DND-41 (cell line): ENCODE measurements around the gene TIPARP.

Experiments used
- ATAC-seq: fragments of 200-7000 bp; cut with Tn5 transposase; 3 replicates; pipeline ENCODE4 v1.9.1; 2021; ENCODE audit warnings: low read depth; ENCODE audit not compliant: insufficient read depth
- DNase-seq: peaks from one replicate; pipeline ENCODE4 v3.0.0-alpha.2; 2020
- H2AFZ ChIP-seq: 2 replicates; pipeline ENCODE4 v1.6.0; 2012; ENCODE audit warnings: low read depth, low read length
- H3K27ac ChIP-seq: 2 replicates; pipeline ENCODE4 v1.5.1; 2012; ENCODE audit warnings: low read length, inconsistent platforms
- H3K27me3 ChIP-seq: fragments of 200-600 bp; sonication (generic); 2 replicates; pipeline ENCODE4 v1.6.0; 2012; ENCODE audit warnings: low read length, mild to moderate bottlenecking, inconsistent platforms; ENCODE audit not compliant: insufficient read depth, poor library complexity
- H3K36me3 ChIP-seq: 2 replicates; pipeline ENCODE4 v1.5.1; 2012; ENCODE audit warnings: low read length, inconsistent platforms; ENCODE audit not compliant: insufficient read depth
- H3K4me1 ChIP-seq: 2 replicates; pipeline ENCODE4 v1.5.1; 2012; ENCODE audit warnings: mild to moderate bottlenecking, low read length; ENCODE audit not compliant: insufficient read depth
- H3K4me2 ChIP-seq: 2 replicates; pipeline ENCODE4 v1.6.0; 2012; ENCODE audit warnings: mild to moderate bottlenecking, moderate library complexity, low read length, inconsistent platforms; ENCODE audit not compliant: insufficient read depth
- H3K4me3 ChIP-seq, 2 experiments: fragments of 200-600 bp in 1 of 2; shearing (Covaris generic) in 1 of 2; 2 replicates each; pipeline ENCODE4 v1.5.1; 2012 to 2016; ENCODE audit warnings: inconsistent platforms in 2 of 2, low read length in 2 of 2, mild to moderate bottlenecking in 2 of 2, low read depth in 1 of 2, moderate library complexity in 1 of 2
- H3K79me2 ChIP-seq: 2 replicates; pipeline ENCODE4 v1.6.0; 2012; ENCODE audit warnings: low read length, inconsistent platforms; ENCODE audit not compliant: insufficient read depth
- H3K9ac ChIP-seq: 2 replicates; pipeline ENCODE4 v1.6.0; 2012; ENCODE audit warnings: low read depth, mild to moderate bottlenecking, inconsistent platforms, low read length, moderate library complexity
- H3K9me3 ChIP-seq: 2 replicates; pipeline ENCODE4 v1.5.1; 2012; ENCODE audit warnings: low read length, moderate library complexity, mild to moderate bottlenecking, inconsistent platforms; ENCODE audit not compliant: insufficient read depth, severe bottlenecking
- H4K20me1 ChIP-seq: 2 replicates; pipeline ENCODE4 v1.6.0; 2012; ENCODE audit warnings: low read length; ENCODE audit not compliant: insufficient read depth
- EZH2 ChIP-seq: IDR thresholded peaks from 3 replicates; pipeline ENCODE4 v1.6.1; 2012; ENCODE audit warnings: borderline replicate concordance, low read depth, mild to moderate bottlenecking, moderate library complexity, low read length, inconsistent platforms; ENCODE audit not compliant: severe bottlenecking
- TF ChIP-seq, protein P1 (sequence below): IDR thresholded peaks from 2 replicates; pipeline ENCODE4 v1.5.1; 2012; ENCODE audit warnings: borderline replicate concordance, low read length, moderate library complexity, mild to moderate bottlenecking; ENCODE audit not compliant: poor library complexity, severe bottlenecking; ENCODE audit errors: extremely low read depth

The TIPARP gene

GRCh38 chr3:156670077-156670476, 4.3 kb upstream of the TIPARP start:
- H3K79me2 ChIP-seq: peaks cover 6% of the 10 kb centered on the region; the same call in 1 of the 2 replicates
- H4K20me1 ChIP-seq: no peaks in the 10 kb centered on the region
- TF ChIP-seq EZH2: no peak
- TF ChIP-seq, protein P1, sequence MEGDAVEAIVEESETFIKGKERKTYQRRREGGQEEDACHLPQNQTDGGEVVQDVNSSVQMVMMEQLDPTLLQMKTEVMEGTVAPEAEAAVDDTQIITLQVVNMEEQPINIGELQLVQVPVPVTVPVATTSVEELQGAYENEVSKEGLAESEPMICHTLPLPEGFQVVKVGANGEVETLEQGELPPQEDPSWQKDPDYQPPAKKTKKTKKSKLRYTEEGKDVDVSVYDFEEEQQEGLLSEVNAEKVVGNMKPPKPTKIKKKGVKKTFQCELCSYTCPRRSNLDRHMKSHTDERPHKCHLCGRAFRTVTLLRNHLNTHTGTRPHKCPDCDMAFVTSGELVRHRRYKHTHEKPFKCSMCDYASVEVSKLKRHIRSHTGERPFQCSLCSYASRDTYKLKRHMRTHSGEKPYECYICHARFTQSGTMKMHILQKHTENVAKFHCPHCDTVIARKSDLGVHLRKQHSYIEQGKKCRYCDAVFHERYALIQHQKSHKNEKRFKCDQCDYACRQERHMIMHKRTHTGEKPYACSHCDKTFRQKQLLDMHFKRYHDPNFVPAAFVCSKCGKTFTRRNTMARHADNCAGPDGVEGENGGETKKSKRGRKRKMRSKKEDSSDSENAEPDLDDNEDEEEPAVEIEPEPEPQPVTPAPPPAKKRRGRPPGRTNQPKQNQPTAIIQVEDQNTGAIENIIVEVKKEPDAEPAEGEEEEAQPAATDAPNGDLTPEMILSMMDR: no peak
- DNase-seq: no peak
- no peak overlapping the region for H3K4me3 ChIP-seq
- H2AFZ ChIP-seq: no peak overlapping the region
- peaks cover 6% of the 10 kb centered on the region for H3K27me3 ChIP-seq
- H3K27ac ChIP-seq: no peak overlapping the region
- no peaks in the 10 kb centered on the region for H3K9me3 ChIP-seq
- no peak overlapping the region for H3K4me2 ChIP-seq
- no peak overlapping the region for H3K9ac ChIP-seq
- no peaks in the 10 kb centered on the region for H3K36me3 ChIP-seq
- peaks cover 9% of the 10 kb centered on the region for H3K4me1 ChIP-seq
- ATAC-seq: no peak

GRCh38 chr3:156670652-156671051, 3.7 kb upstream of the TIPARP start:
- Histone ChIP-seq H3K27ac (no peak overlapping the region), H2AFZ (no peak overlapping the region), H3K27me3 (peaks cover 3% of the 10 kb centered on the region), H3K4me1 (peaks cover 9% of the 10 kb centered on the region), H3K79me2 (peaks cover 12% of the 10 kb centered on the region), H3K36me3 (no peaks in the 10 kb centered on the region), H3K4me2 (no peak overlapping the region), H3K9ac (no peak overlapping the region), H4K20me1 (no peaks in the 10 kb centered on the region; the same call in 1 of the 2 replicates), H3K9me3 (no peaks in the 10 kb centered on the region), H3K4me3 (no peak overlapping the region)
- TF ChIP-seq, protein P1: no peak
- TF ChIP-seq EZH2: no peak
- ATAC-seq (no peak), DNase-seq (no peak)

DNA sequence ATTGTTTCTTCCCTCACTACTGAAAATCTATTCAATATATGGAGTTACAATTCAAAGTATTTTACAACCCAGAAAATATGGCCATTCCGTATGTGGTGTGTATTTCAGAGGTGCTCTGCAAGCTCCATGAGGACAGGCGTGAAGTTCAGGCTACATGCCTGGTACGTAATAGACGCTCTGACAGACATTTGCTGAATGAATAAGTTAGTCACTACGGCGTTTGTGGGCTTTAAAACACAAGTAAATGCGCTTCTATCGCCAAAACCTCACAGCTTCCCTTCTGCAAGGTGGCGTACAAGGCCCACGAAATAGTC, 701 bp upstream of the TIPARP start:
- no peak for DNase-seq
- peak overlapping the region; percentile 87 for H3K4me2 ChIP-seq
- ATAC-seq: peak; percentile 1; the same call in 1 of the 3 replicates
- H3K9me3 ChIP-seq: no peaks in the 10 kb centered on the region
- peak overlapping the region; percentile 74 to 90; a peak in 3 of 4 replicates for H3K4me3 ChIP-seq
- TF ChIP-seq, protein P1: no peak
- TF ChIP-seq EZH2: no peak
- H3K4me1 ChIP-seq: peaks cover 35% of the 10 kb centered on the region
- H3K36me3 ChIP-seq: peaks cover 13% of the 10 kb centered on the region
- peak overlapping the region; percentile 77 for H3K27ac ChIP-seq
- H4K20me1 ChIP-seq: peaks cover 18% of the 10 kb centered on the region
- H2AFZ ChIP-seq: peak overlapping the region; percentile 83
- peaks cover 42% of the 10 kb centered on the region for H3K79me2 ChIP-seq
- H3K9ac ChIP-seq: peak overlapping the region; percentile 84
- H3K27me3 ChIP-seq: no peaks in the 10 kb centered on the region
